Globus pallidus (tissue), 1 donor: ENCODE data around the gene CHTF8.

Experiments used
- DNase-seq: peaks from one replicate; pipeline ENCODE4 v3.0.0-alpha.2; 2015; ENCODE audit warnings: low spot score

Gene CHTF8

DNA sequence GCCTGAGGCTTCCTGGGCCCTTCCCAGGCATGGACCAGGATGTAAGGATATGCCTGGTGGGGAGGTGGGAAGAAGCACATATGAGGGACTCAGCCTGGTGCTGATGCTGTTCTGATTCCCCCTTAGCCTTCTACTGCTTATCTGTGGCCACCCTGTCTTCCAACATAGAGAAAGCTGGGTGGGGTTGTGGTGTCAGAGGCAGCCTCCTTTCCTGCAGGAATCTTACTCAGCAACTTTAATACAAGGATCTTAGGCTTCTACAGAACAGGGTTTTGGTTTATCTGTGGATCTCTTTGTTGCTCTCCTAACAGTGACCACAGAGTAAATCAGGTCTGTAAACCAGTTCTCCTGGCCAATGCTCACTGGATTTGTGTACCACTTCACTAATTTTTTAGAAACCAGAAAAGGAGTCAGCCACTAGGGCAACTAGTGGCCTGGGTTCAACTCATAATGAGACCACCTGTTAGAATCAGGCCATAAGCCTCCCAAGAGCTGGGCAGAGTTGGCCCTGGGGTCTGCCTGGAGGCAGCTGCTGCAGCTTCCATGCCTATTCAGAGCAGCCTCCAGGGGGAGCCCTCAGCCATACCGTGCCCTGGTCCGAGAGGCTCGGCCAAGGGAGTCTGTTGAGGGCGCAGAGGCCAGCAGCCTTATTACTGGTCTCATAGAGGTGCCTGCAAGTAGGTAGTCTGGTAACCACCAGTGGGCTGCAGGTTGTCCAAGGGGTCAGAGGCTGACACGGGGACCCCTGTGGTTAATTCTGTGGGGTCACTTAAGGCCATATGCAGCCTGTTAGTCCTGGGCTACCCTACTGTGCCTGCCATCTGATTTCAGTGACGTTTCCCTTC lies 19.9 kb downstream of the CHTF8 start:
- no peak for DNase-seq

DNA sequence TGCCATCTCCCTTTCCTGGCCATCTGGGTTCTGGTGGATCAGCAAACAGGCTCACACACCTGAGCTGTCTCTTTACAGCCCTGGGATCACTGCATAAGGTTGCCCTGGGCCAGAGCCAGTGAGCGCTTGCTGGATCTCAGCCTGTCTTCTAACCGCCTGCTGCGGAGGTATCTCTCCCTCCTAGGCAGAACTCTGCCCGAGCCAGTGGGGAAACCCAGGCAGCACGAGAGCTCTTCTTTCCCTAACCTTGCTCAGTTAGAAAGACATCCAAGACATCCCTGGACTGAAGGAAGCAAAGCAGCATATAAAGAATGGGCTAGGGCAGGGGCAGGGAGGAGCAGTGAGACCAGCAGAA lies 20.5 kb downstream of the CHTF8 start:
- no peak for DNase-seq

DNA sequence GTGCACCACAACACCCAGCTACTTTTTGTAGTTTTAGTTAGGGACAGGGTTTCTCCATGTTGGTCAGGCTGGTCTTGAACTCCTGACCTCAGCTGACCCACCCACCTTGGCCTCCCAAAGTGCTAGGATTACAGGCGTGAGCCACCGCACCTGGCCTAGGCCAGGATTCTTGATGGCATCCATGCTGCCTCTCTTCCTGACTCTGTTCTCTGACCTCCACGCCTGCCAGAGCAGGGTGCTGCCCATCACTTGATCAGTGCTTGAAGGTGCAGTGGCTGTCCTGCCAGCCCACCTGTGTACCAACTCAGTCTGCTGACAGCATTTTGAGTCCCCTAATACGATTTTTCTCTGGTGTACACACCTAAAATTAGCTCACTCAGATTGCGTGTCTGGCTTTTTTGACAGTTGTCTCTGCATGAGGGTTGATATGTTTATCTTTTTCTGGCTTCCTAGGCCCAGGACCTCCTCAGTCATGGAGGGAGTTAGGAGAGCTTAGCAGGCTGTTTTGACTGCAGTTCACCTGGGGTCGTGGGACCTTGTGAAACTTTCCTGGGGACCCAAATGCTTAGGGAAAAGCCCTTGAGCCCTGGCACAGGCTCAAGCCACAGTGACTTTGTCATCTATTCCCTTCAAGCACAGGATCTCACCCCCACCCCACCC lies 21.0 kb downstream of the CHTF8 start:
- no peak for DNase-seq

DNA sequence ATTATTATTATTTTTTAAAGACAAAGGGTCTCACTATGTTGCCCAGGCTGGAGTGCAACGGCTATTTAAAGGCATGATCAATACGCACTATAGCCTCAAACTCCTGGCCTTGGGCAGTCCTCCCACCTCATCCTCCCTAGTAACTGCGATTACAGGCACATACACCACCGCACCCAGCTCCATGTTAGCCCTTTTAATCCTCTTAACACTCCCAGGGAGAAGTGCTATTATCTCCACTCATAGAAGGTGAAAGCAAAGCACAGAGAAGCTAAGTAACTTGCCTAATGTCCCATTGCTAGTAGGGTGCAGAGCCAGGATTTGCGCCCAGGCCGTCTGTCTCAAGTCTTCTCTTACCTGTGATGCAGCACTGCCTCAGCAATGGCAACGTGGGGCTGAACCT lies 22.0 kb downstream of the CHTF8 start:
- no peak for DNase-seq

DNA sequence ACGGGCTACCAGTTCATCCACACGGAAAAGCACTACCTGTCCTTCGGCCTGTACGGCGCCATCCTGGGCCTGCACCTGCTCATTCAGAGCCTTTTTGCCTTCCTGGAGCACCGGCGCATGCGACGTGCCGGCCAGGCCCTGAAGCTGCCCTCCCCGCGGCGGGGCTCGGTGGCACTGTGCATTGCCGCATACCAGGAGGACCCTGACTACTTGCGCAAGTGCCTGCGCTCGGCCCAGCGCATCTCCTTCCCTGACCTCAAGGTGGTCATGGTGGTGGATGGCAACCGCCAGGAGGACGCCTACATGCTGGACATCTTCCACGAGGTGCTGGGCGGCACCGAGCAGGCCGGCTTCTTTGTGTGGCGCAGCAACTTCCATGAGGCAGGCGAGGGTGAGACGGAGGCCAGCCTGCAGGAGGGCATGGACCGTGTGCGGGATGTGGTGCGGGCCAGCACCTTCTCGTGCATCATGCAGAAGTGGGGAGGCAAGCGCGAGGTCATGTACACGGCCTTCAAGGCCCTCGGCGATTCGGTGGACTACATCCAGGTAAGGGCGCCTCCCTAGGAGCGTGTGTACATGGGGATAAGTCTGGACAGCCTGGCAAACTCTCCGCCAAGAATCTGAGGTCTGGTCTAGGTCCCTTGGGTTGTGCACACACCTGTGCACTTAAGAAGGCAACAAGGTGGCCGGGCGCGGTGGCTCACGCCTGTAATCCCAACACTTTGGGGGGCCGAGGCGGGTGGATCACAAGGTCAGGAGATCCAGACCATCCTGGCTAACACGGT lies 22.7 kb downstream of the CHTF8 start:
- no peak for DNase-seq

DNA sequence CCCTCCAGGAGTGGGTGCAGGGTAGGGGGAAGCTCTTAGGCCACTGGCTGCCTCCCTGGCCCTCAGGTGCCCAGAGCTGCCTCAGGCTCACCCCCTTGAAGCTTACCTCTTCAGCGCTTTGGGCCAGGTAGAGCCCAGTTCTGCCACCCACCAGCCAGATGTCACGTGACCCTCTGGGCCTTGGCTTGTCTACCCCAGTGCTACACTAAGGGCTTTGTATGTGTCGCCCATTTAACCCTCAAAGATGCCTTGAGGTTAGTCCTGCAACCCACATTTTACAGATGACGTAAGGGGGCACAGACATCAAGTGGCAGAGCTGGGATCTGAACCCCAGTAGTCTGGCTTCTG lies 23.5 kb downstream of the CHTF8 start:
- no peak for DNase-seq

DNA sequence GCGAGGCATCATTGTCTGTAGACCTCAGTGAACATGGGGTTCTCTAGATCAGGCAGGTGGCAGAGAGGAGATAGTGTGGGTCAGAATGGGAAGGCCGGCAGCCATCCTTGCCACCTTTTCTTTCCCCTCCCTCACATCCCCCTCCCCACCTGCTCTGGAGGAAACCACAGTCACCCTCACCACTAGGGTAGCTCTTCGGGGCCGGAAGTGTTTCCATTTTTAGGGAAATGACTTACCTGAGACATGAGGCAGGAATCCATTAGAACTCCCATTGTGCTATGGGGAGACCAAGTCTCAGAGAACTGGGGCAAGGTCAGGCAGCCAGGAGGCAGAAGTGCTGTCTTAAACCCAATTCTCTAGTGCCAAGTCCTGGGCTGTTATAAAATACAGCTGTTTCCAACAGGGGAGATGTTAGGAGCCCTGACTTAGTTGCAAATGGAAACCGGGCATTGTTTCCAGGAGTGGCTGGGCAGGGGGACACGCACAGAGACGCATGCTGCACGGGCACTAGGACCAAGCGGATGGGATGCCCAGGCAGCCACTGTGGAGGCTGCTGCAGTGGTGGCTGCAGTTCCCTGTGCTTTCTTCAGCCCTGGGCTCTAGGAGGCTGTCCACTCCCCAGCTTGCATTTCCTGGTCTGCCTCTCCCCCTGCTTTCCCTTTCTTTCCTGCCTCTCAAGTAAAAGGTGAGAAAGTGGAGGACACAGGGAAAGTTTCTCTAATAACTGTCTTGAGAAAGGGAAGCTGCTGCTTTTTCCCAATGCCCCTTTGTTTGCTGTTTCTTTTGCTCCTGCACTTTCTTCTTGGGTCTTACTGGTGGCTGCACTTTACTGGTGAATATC lies 24.1 kb downstream of the CHTF8 start:
- DNase-seq, result no peak

DNA sequence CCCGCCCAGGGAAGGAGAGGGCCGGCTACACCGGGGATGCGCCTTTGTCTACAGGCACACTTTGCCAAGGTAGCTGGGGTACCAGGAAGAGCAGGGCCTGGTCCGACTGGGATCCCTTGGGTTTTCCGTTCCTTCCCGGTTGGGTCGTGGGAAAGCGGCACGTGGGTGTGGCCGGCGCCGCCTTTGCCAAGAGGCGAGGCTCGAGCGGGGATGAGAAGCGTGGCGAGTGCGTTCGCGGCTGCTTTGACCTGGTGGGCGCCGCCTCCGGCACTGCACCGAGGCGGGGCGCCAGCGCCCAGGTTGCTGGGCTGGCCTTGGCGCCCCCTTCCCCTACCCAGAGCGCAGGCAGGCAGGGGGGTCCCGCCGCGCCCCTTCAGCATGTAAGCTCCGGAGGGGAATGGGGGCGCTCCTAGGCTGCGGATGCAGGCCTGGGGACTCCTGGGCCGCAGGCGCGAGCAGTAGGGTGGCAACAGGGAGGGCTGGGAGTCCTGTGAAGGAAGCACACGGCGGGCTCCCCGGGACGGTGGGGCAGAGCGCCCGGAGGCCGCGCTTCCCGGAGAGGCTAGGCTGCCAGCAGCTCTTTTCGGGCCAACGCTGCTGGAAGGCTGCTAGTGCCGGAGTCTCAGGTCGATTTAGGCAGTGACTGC lies 24.9 kb downstream of the CHTF8 start:
- DNase-seq, result no peak

DNA sequence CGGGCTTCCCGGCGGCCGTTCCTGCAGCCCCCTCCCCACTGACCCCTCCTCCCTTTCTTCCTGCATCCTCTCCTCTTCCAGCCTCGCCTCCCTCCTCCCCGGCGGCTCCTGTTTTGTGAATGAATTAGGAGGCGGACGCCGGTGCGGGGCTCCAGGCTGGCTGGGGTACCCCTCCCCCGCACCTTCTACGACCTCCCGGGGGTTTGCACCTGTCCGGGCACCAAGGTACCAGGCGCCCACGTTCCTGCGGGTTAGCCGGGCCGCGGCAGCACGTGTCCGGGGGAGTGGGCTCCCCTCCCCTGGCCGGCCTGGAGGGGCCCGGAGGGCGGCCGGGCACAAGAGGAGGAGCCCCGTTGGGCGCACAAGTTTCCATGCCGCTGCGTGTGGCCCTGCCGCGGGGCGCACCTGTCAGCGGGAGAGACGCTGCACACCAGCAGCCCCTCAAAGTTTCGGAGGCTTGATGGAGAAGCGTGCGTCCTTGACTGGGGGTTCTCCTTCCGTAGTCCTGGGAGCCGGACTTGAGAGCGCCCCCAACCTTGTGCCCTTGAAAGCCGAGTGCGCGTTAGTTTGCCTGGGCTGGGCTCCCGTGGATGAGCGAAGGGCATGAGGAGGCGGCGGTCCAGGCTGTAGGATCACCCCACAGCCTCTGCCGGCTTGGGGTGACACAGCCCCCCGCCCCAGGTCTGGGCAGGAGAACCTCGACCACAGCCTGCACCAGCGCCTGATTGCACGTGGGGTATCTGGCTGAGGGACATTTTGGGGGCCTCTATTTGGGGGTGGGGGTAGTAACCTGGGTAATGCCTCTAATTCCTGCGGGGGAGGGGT lies 25.7 kb downstream of the CHTF8 start:
- DNase-seq, result no peak

DNA sequence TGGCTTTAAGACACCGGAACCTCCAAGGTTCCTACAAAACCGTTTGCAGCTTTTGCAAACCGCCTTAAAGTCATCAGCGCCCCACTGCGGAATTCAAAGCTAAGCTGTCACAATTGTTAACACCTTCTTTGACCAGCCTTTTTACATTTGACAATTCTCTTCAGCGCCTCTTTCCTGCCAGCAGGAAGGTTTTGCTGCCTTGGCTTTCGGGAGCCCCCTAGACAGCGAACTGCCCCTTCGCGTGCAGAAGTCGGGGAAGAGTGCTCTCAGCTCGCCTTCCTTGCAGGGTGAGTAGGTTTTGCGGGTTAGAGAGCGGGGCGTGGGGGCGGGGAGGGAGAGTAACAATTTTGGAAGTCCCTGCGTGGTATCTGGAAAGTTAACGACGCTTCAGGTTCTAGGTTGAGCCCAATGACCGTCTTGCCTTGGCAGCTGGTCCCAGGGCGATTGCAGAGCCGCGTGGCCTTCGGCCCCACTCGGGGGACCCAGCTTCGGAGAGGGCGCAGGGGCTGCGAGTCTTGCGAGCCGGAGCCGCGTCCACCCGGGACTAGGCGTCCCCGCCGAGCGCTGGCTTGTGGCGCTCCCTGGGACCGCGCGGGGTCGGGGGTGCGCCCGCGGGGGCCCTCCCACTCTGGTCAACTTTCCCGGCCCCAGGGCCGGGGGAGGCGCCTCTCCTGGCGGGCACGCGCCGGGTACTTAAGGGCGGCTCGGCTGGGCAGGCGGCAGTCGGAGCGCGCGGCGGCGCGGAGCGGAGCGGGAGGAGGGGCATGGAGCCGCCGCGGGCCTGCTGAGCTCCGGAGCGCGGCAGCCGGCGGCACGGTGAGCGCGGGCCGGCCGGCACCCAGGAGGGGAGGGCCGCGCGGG lies 26.7 kb downstream of the CHTF8 start, which contains the start of gene HAS3:
Gene HAS3 (plus strand): TSS at position 153 of the 861 bp plus-strand sequence. CDS start 3,743 bp downstream, outside the sequence.
- DNase-seq, result peak; percentile 43

DNA sequence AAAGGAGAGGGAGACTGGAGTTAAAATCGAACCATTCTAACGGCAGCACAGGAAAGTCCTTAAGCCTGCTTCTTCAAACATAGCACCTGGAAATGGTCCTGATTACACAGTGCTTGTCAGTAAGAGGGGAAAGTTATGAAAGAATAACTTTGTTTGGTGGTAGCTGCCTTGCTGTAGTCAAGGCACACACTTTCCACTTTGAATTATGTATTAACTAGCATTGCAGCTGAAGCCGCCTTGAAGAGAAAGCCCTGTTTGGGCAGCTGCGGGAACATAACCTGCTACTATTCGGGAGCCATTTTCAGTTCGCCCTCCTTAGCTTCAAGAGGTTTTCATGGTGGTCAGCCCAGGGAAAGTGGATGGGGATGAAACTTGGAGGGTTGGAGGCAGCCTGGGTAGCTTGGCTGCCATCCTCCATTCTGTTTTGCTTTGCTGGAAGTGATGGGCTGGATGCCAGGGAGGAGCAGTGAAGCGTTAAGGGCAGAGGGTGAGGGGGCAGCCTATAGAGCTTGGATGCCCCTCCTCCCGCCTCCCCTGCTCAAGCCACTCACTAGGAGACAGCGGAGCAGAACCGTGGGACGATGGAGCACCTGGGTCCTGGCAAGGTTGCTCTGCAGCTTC lies 32.2 kb downstream of the CHTF8 start:
- DNase-seq, result no peak

DNA sequence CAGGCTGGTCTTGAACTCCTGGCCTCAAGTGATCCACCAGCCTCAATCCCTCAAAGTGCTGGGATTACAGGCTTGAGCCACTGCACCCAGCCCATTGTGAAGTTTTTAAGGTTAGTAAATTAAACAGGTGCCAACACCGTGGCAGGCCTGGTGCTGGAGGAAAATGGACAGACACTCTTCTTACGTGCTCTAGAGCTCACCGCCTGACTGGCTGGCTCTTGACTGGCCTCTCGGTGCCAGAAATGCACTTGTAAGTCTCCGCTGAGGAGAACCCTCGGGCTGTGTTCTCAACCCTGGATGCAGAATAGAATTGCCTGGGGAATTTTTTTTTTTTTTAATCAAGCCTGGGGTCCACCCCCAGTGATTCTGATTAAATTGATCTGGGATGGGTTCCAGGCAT lies 37.2 kb downstream of the CHTF8 start:
- no peak for DNase-seq

DNA sequence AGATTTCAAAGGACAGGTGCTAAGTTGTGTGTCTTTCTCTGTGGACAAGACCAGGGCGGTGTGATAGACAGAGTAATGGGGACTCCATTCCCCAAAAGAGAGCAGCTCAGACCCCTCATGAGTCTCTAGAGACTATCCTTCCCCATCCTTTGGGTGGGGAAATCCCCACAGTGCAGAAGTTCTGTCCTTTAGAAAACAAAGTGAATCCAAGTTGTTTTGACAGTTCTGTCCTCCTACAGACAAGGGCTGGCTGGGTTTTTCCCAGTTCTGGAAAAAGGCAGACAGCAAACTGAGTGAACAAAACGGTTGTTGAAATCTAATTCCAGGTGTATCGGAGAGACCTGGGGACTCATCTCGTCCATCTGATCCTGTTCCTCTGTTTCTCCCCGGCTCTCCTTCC lies 37.9 kb downstream of the CHTF8 start:
- DNase-seq, result no peak

DNA sequence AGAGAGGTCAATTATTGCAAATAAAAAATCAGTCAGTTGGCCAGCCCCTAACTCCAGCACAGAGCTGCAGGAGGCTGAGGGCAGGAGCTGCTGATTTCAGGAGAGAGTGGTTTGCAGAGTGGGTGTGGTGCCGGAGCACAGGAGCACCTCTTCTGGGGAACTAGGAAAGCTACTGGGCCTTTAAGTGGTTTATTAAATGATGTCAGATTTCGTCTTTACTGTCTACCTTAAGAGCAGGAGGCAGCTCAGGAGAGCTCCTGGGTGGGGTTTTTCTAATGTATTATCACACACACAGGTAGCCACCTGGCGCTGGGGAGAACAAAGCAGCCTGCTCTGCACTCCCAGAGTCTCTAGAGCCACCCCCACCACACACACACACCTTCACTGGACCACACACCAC lies 38.4 kb downstream of the CHTF8 start:
- no peak for DNase-seq

DNA sequence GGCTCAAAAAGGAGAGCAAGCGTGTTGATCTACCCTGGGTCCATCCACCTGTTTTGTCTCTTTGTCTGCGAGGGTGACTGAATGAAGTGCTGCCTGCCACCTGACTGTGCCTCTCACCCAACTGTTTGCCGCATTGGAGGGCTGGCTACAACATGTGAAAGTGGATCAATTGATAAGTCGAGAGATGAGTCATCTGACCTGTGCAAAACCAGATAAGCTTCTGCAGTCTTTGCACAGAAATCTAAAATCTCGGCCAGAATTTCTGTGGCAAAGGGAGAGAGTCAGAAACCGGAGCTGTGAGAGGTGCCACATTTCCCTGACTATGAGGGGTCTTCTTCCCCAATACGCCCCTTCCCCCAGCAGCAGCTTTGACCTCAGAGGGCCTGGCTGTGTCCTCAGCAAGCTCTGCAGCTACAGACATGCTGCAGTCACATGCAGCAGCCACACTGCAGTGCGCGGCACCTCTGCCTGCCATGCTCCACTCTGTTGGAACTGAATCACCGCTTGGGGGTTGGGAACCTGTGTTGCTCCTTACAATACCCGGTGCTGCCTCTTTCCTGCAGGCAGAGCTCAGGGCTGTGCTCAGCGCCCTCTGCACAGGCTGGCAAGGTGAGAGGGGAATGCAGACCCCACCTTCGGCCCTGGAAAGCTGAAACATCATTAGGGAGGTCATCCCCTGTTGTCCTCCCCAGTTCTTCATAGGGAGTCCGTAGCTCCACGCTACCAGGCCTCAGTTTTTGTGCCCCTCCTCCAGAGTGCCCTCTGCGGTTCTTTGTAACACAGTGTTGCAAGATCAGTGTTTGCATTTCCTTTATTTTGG lies 43.1 kb downstream of the CHTF8 start:
- DNase-seq, result no peak

DNA sequence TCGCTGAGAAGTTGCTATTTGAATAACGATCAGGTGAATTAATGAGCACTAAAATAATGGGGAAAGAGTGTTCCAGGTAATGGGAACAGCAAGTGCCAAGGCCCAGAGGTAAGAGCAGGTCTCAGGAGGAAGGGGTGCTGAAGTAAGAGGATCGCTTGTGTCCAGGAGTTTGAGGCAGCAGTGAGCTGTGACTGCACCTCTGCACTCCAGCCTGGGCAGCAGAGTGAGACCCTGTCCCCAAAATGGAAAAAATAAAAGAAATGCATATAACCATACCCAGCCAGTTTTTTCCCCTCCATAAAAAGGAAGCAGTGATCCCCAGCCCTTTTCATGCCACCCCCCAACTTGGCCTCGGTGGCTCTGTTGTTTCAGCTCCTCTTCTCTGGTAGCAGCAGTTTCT lies 43.7 kb downstream of the CHTF8 start:
- no peak for DNase-seq

DNA sequence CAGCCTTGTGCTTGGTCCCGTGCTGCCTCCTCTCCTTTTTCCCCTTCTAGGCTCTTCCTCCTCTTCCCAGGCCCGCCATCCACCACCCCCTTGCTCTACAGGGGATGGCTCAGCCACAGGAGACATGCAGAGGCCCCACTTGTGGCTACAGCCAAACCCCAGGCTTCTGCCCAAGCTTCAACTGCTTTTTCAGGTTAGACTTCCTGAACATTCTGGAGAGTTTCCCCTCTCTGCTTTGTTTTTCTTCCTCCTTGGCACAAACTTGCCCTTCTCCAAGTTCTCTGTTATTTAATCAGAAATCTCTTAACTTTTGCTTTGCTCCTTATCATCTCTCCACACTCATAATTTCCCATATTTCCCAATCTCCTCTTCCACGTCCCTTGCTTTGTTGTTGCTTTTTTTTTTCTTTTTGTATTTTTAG lies 45.2 kb downstream of the CHTF8 start:
- DNase-seq, result no peak

DNA sequence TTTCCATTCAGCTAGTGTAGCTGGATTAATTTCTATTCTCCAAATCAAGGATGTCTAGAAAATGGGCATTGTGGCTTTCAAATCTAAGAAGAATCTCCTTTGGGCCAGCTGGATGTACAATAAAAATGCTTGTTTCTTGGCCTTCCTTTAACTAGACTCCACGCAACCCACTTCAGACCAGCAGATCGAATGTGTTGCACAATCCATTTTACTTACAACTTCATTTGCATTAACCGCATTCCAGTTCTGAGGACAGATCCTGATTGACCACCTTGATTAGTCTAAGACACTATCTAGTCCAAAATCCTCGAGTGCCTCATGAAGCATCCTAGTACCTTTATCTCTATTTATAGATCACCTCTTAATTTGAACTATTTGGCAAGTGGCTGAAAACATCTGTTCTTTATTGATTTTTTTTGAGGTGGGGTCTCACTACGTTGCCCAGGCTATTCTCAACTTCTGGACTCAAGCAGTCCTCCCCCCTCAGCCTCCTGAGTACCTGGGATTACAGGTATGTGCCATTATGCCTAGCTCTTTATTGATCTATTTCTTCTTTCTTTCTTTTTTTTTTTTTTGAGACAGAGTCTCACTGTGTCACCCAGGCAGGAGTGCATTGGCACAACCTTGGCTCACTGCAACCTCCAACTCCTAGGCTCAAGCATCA lies 47.2 kb downstream of the CHTF8 start:
- DNase-seq, result no peak
